ENCODE results near the gene MMP10.
"Not testable (repeated sequence)": the region's sequence is repeated elsewhere in the genome, so short reads cannot be mapped to it uniquely, and the experiment has no call there.

Gene MMP10

DNA sequence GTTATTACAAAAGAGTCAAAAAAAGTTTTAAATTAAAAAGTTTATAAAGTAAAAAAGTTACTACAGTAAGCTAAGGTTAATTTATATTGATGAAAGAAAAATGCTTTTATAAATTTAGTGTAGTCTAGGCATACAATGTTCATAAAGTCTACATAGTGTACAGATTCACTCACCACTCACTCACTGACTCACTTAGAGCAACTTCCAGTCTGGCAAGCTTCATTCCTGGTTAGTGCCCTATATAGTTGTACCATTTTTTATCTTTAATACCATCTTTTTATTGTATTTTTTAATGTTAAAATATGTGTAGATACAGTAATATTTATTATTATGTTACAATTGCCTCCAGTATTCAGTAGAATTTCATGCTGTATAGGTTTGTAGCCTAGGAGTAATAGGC lies 2.6 kb upstream of the MMP10 start:
- DNase-seq (ENCODE audit: low read depth): no peak

DNA sequence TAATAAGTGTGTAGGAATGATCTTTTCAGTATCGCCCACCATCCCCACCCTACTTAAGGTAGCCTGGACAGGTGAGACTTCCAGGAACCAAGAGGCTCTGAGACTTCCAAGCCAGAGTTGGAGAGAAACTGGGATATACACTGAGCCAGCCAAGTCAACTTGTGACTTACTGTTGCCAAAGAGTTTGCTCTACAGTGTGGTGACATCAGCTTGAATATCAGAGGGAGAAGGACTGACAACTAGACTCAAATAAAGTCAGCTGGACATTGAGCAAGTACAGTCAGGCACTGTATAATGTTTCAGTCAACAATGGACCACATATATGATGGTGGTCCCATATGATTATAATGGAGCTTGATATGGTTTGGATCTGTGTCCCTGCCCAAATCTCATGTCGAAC lies 1.2 kb upstream of the MMP10 start:
- DNase-seq (ENCODE audit: low read depth): no peak

DNA sequence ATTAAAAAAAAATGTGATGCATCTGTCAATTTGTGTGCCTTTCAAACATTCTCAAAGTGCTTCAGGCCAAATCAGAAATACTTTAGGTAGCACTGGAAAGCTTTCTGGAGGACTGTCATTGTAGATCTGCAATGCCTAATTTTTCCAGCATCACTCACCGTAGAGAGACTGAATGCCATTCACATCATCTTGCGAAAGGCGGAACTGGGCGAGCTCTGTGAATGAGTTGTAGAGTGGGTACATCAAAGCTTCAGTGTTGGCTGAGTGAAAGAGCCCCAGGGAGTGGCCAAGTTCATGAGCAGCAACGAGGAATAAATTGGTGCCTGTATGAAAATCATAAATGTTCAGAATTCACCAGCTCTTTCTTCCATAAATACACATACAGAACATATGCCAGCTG lies 4.0 kb downstream of the MMP10 start:
- no peak for DNase-seq (ENCODE audit: low read depth)

DNA sequence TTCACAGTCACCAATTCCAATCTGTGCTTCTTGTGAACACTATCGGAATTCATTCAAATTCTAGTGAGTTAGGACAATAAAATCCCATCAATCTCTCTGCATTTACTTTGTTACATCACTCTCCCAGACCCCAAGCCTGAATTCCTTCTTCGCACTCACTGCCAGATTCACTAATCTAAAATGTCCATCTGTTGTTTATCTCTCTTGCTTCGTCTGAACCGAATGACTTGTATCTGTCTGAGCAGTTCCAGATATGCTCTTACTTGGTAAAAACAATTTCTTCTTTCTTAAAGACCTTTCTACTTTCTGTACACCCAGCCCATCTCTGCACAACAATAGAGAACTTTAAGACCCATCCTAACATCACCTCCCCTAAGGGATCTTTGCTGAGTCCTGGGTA lies 7.0 kb downstream of the MMP10 start:
- no peak for DNase-seq (ENCODE audit: low read depth)

DNA sequence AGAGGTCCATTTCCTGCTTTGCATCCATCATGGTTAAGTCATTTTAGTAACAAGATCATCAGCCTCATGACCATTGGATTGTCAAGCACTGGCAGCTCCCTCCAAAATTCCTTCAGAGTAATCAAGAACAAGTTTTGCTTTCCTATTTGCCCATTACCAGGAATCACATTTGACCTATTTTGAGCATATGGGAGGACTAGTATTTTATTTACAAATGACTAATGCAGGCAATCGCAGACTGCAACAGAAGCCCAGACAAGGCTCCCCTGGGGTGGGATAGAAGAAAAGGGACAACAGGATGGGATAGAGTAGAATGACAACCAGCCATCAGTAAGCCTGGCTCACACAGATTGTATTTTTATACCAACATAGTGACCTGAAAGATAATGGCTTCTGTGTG lies 9.1 kb downstream of the MMP10 start:
- no peak for DNase-seq (ENCODE audit: low read depth)

DNA sequence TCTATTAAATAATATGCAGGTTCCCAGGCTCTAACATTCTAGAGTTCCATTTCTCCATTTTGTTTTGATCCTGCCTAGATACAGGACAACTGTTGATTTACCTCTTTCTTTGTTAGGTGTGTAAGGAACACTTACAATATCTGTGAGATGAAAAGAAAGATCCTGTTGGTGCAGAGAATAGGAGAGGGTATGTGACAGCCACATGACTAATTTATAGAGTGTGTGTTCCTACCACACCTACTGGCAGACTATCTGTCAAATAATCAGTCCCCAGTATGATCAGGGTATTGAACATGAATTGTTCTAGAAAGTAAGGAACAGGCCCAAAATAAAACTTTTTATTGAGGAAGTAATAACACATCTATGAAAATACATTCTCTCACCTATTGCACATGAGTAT lies 10.2 kb downstream of the MMP10 start:
- no peak for DNase-seq (ENCODE audit: low read depth)

DNA sequence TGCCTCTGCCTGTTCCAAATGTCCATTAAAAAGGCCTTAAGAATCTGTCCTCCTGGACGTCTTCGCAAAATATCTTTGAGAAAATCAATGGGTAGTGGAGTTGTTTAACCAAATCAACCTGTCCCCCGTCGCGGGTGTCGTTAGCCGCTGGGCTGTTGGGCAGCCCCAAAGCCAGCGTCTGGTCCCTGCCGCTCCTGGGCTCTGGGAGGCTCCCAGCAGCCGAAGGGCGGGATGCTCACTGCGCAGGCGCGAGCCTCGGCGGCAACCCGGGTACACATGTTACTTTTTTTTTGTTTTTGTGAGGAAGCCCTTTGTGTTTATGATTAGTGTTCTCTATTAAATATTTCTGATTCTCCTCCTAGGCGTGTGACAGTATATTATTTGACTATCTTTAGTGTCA lies 12.6 kb downstream of the MMP10 start:
- DNase-seq (ENCODE audit: low read depth): no peak

DNA sequence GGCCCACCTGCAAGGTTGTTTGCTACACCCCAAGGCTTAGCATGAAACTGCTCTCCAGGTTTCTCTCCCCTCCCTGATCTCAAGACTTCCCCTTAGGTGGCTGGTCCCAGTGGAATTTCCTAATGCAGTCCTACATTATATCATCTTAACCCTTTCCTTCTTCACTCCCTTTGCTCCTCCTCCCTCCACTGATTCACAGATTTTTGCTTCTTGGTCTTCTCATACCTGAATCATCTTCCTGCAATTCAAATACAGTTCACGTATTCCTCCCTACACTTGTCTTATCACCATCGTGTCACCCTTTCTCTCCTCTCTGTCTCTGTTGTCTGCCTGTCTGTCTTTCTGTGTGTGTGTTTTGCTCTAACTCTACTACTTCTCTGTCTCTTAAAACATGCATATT lies 17.0 kb downstream of the MMP10 start:
- DNase-seq (ENCODE audit: low read depth): no peak

DNA sequence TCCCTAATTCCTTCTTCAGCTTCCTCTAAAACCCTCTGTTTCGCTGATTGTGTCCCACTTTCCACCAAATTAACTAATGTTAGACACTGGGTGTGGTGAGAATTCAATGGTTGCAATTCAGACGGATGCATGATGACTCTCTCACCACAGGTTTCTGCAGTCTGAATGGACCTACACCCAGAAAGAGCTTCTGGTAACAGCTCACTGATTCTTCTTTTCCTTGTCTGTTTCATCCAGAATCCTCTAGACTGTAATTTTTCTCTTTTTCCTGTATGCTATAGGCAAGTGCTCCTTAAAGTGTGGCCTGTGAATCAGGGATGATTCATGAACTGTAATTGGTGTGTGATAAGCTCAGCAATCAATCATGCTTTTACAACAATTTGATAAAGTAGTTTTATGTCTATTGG lies 18.1 kb downstream of the MMP10 start:
- no peak for DNase-seq (ENCODE audit: low read depth)

DNA sequence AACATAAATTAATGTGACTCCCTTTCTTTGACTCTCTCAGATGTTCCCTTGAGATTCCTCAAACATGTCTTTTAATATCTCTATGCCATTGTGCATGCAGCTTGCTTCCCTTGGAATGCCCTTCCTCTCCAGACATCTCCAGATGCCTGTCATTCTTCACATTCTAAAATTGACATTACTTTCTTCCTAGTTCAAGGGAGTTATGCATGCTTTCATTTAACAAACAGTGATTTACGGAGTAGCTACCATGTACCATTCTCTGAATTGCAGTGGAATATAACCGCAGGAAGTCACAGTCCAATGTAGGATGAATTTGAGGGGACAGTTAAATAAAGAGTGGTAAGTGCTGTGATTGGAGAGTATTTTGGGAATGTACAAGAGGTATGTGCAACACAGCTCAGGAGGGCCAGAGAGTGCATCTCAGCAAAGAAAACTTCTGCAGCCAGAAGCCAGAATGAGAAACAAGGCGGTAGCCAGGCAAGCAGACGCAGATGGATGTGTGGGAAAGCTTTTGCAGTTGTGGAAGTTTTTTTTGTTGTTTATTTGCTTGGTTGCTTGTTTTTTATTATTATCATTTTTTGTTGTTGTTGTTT lies 18.7 kb downstream of the MMP10 start:
- no peak for DNase-seq (ENCODE audit: low read depth)

DNA sequence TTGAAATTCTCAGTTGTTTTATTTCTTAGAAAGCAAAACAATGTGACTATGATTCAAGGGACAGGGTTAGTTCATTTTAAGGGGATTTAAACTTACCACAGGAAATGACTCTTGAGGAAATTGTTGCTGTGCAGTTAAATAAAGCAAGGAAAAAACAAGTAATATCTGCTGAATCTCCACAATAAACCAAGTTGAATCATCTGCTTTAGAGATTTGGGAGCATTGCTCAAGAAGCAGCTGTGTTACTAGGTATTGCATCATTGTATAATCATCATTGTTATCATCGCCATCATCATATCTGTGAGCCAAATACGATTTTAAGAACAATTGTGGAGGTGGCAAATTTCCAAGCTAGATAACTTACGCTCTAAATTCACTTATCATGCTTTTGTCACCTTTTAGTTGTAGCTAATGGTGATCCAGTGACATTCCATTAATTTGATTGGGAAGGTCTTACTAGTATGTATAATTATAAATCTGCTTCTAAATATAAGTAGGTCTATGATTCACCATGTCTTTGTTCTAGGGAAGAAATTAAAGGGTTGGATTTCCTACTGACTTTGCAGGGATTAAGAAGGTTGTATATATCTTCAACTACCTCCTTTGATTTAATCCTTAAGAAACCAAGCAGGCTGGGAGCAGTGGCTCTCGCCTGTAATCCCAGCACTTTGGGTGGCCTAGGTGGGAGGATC lies 19.9 kb downstream of the MMP10 start:
- no peak for DNase-seq (ENCODE audit: low read depth)

DNA sequence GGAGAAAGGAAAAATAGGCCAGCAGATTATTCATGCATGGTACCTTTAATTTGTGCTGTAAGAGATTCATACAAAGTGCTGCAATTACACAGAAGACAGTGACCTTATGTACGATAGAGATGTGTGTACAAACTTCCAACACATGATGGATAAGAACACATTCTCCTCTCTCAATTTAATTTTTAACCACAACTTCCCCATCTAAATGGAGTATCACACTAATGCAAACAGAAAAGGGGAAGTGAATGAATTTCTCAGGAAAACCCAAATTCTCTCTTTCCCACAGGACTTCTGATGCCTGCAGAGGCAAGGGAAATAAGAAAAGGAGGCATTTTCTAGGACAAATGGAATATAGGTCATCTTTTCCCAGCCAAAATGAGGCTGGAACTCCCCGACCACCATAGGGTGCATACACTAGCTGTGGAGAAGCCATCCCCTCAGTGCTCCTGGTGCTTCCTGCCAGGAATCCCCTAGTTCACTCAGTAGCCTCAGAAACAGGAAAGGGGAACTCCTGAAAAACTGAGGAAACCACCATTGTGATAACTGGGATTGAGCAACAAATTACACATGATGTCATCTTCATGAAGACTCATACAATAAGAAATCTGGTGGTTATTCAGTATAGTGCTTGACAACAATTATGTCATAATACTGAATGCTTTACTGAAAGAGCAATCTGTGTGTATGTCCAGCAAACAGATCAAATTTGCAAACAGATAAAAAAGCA lies 22.4 kb downstream of the MMP10 start:
- no peak for DNase-seq (ENCODE audit: low read depth)

DNA sequence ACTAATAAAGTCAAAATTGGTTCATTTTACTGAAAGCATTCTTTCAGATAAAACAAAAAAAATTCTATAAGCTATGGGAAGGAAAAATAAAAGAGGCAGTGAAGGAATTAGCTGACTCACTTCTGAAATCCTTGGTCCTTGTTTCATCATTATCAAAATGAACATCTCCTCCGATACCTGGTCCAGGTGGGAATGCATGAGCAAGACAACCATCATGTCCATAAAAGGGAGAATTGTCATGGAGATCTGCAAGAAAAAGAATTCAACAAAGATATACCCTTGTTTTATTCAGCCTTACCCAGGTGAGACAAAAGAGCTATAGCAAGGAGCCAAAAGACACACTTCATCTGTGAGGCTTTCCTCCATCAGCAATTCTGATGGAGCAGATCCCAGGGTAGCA lies 27.2 kb downstream of the MMP10 start:
- no peak for DNase-seq (ENCODE audit: low read depth)

DNA sequence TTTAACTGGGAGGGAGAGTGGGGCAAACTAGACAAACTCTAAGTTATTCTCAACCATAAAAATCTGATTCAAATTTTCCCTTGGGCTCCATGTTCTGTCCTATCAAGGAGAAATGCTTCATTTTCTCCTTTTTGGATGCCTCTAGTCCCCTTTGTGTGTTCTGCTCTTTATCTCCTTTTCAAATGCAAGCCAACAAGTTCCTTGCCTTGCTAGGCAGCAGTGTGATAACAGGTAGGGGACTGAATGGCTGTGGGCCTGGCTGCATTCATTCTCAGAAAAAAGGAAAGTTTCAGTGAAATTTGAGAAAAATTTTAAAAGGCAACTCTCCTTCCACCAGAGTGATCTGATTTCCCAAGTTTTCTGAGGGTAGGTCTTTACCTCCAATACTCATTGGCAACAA lies 28.8 kb downstream of the MMP10 start:
- DNase-seq (ENCODE audit: low read depth): no peak

DNA sequence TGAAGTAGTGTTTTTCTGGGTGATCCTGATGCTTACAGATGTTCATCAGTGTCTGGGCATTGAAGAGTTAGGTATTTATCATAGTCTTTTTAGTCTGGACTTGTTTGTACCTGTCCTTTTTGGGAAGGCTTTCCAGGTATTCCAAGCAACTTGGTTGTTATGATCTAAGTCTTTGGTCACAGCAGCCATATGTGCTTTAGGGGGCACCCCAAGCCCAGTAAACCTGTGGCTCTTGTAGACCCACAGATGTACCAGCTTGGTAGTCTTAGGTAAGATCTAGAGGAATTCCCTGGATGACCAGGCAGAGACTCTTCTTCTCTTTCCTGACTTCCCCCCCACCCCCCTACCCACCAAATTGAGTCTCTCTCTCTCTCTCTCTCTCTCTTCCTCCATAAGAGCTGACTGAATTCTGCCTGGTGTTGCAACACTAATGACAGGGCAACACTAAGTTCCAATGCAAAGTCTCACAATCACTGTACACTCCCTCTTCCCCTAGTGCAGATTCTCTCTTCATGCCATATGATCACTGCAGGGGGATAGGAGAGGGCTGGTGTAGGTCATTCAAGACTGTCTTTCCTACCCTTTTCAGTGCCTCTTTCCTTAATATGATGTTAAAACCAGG lies 31.2 kb downstream of the MMP10 start:
- DNase-seq (ENCODE audit: low read depth): no peak

DNA sequence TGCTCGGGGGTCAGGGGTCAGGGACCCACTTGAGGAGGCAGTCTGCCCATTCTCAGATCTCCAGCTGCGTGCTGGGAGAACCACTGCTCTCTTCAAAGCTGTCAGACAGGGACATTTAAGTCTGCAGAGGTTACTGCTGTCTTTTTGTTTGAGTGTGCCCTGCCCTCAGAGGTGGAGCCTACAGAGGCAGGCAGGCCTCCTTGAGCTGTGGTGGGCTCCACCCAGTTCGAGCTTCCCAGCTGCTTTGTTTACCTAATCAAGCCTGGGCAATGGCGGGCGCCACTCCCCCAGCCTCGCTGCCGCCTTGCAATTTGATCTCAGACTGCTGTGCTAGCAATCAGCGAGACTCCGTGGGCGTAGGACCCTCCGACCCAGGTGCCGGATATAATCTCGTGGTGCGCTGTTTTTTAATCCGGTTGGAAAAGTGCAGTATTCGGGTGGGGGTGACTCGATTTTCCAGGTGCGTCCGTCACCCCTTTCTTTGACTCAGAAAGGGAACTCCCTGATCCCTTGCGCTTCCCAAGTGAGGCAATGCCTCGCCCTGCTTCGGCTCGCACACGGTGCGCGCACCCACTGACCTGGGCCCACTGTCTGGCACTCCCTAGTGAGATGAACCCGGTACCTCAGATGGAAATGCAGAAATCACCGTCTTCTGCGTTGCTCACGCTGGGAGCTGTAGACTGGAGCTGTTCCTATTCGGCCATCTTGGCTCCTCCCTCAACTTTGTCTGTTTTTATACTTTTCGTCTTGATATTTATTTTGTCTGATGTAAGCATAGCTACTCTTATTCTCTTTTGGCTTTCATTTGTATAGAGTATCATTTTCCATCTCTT lies 33.5 kb downstream of the MMP10 start:
- DNase-seq (ENCODE audit: low read depth): not testable (repeated sequence)

DNA sequence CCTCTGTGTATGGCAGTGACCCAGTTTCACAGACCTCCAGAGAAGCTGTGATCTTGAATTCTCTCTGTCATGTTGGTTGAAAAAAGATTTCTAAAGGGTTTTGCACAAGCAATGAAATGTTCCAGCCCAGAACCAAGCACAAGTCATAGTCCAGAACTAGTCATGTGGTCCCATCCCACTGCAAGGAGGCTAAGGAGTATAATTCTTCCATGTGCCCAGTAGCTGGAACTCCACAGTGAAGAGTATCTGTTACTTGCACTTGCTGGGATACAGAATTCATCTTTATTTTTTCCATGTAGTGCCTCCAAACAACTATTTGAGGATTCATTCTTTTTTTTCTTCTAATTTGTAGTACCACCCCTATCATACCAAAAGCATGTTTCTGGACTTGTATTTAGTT lies 45.8 kb downstream of the MMP10 start:
- DNase-seq (ENCODE audit: low read depth): no peak

DNA sequence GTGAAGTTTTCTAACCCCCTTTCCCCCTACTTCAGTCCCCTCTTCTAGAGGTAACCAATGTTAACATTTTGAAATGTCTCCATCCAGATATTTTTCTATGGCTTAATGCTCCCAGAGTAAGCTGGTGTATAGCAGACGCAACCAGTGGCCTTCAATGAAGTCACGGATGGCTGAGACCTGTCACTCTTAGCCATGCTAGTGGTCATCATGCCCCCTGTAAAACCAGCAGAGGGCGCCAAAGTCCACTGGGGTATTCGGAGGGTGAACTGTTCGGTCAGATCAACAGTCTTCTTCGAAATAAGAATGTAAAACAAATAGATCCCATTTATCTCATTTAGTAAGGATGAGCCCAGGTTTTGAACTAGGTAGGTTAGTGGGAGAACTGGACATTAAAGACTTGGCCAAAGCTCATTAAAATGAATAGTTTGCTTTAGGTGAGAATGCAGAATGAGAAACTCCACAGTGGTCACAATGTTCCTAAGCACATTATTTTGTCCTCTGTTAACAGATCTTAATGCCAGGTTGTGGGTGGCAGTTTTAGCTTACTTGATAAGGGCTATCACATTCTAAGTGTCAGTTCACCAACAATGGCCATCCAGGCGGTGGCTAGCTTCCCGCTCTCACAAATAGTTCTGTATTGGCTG lies 47.1 kb downstream of the MMP10 start:
- DNase-seq (ENCODE audit: low read depth): no peak

DNA sequence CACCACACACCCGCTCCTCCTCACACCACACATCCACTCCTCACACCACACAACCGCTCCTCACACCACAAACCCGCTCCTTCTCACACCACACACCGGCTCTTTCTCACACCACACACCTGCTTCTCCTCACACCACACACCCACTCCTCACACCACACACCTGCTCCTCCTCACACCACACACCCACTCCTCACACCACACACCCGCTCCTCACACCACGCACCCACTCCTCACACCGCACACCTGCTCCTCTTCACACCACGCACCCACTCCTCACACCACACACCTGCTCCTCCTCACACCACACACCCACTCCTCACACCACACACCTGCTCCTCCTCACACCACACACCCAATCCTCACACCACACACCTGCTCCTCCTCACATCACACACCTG lies 49.5 kb downstream of the MMP10 start:
- DNase-seq (ENCODE audit: low read depth): not testable (repeated sequence)

DNA sequence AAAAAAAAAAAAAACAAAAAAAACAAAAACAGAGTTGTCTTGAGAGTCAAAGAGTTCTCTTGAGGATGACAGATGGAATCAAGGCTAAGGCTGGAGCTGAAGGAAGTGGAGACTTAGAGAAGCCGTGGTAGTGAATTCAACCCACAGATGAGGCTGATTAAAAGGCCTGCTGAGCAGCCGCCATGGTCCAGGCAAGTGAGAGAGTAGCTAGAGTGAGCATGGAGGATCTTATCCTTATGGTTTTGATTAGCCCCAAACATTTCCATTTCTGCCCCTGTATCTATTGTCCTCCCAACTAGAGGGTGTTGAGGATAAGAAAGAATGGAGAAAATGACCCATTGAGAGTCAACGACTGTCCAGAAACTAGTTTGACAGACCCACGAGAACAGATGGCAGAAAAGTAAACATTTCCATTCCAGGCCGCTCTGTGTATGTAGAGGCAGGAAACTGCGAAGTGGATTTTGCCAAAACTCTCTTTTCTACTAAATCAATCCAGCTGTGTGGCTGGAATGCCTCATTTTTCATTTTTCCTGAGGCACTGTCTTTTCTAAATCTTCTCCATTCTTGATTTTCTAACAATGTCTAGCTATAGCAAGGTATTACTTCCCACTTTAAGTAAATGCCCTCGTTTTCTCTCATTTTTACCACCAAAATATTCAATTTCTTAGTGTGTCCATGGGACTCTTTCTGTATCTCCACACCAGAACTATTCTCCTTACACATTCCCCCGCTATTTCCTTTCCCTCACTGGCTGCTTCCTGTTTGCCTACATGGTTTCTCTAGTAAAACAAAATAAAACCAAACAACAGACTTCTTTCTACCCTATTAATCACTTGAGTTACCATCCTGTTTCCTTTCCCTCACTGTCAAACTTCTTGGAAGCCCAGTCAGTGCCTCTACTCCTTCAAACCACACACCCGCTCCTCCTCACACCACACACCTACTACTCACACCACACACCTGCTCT lies 50.3 kb downstream of the MMP10 start:
- DNase-seq (ENCODE audit: low read depth): no peak

DNA sequence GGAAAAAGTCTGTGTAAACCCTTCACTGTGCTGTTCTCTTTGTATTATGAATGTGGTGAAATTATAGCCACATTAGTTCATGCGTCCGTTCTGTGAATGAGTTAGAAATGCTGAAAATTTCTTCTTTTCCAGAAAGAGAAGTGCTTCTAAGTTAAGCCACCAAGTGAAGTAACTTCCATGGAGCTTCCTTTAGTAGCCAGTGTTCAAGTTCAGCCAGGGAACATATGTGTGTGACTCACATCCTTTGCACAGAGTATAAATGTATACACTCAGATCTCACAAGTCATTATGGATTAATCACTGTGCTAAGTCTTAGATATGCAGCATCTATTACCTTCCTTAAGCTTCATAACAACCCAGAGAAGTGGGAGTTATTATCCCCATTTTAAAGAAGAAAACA lies 52.5 kb downstream of the MMP10 start:
- DNase-seq (ENCODE audit: low read depth): no peak
